ENCODE results near the gene EPS8L2.

The EPS8L2 gene

GRCh38 chr11:763073-763463 lies 57.0 kb downstream of the EPS8L2 start:
- no peak for DNase-seq

GRCh38 chr11:763549-764321 lies 57.7 kb downstream of the EPS8L2 start:
- no peak for DNase-seq

- no peak for DNase-seq
These were observed 58.4 kb downstream of the EPS8L2 start for GRCh38 chr11:764322-765024.

GRCh38 chr11:765025-765801 lies 59.2 kb downstream of the EPS8L2 start:
- peak; percentile 82 for DNase-seq

GRCh38 chr11:765802-766091 lies 59.7 kb downstream of the EPS8L2 start:
- DNase-seq, result no peak

- DNase-seq, result no peak
These were observed 60.3 kb downstream of the EPS8L2 start for GRCh38 chr11:766106-766935.

- no peak for DNase-seq
These were observed 60.8 kb downstream of the EPS8L2 start for GRCh38 chr11:766936-767210.

- no peak for DNase-seq
These were observed 61.2 kb downstream of the EPS8L2 start for GRCh38 chr11:767238-767637.

- no peak for DNase-seq
These were observed 64.0 kb downstream of the EPS8L2 start for GRCh38 chr11:769887-770641.

GRCh38 chr11:770642-771616 lies 64.9 kb downstream of the EPS8L2 start:
- no peak for DNase-seq

GRCh38 chr11:771617-772204 lies 65.7 kb downstream of the EPS8L2 start:
- no peak for DNase-seq

- no peak for DNase-seq
These were observed 66.7 kb downstream of the EPS8L2 start for GRCh38 chr11:772429-773390.

- DNase-seq, result no peak
These were observed 67.4 kb downstream of the EPS8L2 start for GRCh38 chr11:773425-773824.

GRCh38 chr11:773830-774229 lies 67.8 kb downstream of the EPS8L2 start:
- no peak for DNase-seq

GRCh38 chr11:774873-775592 lies 69.0 kb downstream of the EPS8L2 start:
- no peak for DNase-seq

- no peak for DNase-seq
These were observed 70.2 kb downstream of the EPS8L2 start for GRCh38 chr11:776263-776560.

- DNase-seq, result no peak
These were observed 70.7 kb downstream of the EPS8L2 start for GRCh38 chr11:776561-777287.

All from activated CD8-positive, alpha-beta memory T cell treated with anti-CD3 and anti-CD28 coated beads for 24 hours (primary cell).